ENCODE measurements around the gene FOXB2. TPM values are rescaled to one million over a fixed set of nuclear protein-coding genes. Genes with fewer than 3 reads are reported as not detected.
"Not testable (repeated sequence)": the region's sequence is repeated elsewhere in the genome, so short reads cannot be mapped to it uniquely, and the experiment has no call there.

Gene FOXB2
- not detected for total RNA-seq
- long read RNA-seq, donor 1 = 0 reads
- long read RNA-seq, donor 2 = 0 reads

DNA sequence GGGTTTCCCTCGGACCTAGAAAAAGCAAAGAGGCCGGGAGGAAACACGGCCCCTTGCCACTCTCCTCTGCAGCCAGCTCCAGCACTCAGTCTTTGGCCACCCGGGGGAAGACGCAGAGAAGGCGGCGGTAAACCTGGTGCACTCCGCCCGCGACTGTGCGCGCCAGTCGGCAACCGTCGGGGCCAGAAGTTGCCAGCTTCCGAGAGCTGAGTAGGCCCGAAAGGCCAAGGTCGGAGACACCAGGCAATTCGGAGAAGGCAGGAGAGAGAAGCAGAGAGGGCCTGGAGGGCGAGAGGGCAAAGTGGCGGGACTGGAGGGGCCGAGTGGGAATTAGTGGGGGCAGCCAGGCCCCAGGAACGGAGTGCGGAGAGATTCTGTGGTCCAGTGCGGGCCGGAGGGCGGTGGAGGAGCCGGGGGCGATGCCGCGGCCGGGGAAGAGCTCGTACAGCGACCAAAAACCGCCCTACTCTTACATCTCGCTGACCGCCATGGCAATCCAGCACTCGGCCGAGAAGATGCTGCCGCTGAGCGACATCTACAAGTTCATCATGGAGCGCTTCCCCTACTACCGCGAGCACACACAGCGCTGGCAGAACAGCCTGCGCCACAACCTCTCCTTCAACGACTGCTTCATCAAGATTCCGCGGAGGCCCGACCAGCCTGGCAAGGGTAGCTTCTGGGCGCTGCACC, at the start of gene FOXB2:
Gene FOXB2, plus strand, starts transcription at position 420 of the 690 bp plus-strand sequence. Its CDS starts 0 bp downstream, at position 420.
- DNase-seq (ENCODE audit: low spot score) = no peak
- intact Hi-C loops (cut with DNase I) = no loop called here

DNA sequence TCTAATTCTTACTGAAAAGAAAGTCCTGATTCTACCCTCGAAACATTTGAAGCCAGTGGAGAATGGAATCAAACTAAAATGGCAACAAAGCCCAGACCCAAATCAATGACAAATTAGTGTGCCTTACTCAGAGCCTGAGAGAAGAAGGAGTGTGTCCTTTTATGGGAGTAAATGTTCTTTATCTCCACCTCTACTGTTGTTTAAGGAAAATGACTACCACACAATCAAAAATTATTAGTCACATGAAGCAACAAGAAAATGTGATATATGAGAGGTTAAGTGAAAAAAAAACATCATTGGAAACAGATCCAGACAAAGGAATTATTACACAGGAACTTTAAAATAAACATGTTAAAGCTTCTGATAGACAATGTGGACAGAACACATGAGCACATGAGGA, 49.7 kb upstream of the FOXB2 start:
- intact Hi-C loops (cut with DNase I) = no loop called here
- no peak for DNase-seq (ENCODE audit: low spot score)

- DNase-seq (ENCODE audit: low spot score); intact Hi-C loops (cut with DNase I): not testable (repeated sequence)
Observed at GRCh38 chr9:76978831-76979230, 40.6 kb upstream of the FOXB2 start.

DNA sequence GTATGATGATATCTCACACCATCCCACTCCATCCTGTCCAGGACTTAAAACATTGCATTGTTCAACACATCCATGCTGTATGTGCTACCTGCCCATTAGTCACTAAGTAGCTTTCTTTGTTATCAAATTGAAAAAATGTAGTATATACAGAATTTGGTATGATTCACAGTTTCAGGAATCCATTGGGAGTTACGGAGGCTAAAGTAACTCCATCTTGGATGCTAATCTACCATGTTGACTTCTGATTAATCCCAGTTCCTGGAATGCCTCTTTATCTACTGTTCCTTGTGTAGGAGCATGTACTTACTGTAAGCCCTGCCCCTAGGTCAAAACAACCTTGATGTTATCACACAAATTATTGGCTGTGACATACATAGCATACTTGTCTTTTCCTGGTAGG, 38.9 kb upstream of the FOXB2 start:
- no peak for DNase-seq (ENCODE audit: low spot score)
- intact Hi-C loops (cut with DNase I) = loop anchor here in 1 of 2 donors (10.0 kb wide), 1 partner anchor 66 kb away; no protein-coding TSS in a partner anchor

DNA sequence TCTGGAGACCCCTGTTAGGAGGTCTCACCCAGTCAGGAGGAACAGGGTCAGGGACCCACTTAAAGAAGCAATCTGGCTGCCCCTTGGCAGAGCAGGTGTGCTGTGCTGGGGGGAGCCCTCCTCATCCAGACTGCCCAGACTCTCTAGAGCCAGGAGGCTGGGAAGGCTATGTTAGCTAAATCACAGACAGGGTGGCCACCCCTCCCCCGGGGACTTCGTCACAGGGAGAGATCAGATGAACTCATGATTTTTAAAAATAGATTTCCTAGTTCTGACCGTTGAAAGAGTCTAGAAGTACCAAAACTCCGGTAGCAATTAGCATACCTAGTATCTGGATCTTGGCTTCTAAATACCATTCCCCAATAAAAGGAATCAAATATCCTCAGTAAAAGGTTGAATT, 35.0 kb upstream of the FOXB2 start:
- intact Hi-C loops (cut with DNase I) = loop anchor here in 1 of 2 donors (10.0 kb wide), 1 partner anchor 70 kb away; no protein-coding TSS in a partner anchor
- DNase-seq (ENCODE audit: low spot score) = no peak

- no peak for DNase-seq (ENCODE audit: low spot score)
- intact Hi-C loops (cut with DNase I) = loop anchor here in 1 of 2 donors (10.0 kb wide), 1 partner anchor 71 kb away; no protein-coding TSS in a partner anchor
Observed at GRCh38 chr9:76985581-76985980, 33.9 kb upstream of the FOXB2 start.

DNA sequence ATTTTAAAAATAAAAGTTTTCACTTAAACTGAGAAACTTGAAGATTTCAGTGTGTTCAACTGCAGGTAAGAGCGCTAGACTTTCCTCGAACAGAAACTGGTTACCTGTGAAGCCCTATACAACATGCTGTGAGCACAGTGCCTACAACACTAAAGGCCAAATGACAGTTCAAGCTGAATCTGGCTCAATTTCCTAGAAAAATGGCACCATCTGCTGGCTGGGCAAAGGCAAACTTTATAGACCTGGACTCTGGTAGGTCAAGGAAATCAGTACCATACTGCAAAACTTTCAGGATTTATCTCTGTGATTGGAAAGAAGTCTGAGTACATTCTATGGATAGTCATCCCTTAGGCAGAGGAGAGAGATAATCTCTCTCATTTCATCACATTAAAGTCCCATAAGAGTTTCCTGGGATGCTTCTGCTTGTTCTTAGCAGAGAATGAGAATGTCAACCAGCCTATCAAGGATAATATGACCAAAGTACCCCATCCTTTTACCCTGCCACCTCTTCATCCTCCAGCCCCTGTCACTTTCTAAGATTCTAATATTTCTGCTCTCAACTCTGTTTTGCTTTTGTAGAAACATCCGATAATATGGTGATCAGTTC, 31.8 kb upstream of the FOXB2 start:
- intact Hi-C loops (cut with DNase I) = loop anchor here in 1 of 2 donors (10.0 kb wide), 1 partner anchor 73 kb away; no protein-coding TSS in a partner anchor
- no peak for DNase-seq (ENCODE audit: low spot score)

- intact Hi-C loops (cut with DNase I) = loop anchor here in 1 of 2 donors (10.0 kb wide), 1 partner anchor 74 kb away; no protein-coding TSS in a partner anchor
- no peak for DNase-seq (ENCODE audit: low spot score)
Observed at GRCh38 chr9:76988941-76989340, 30.5 kb upstream of the FOXB2 start.

DNA sequence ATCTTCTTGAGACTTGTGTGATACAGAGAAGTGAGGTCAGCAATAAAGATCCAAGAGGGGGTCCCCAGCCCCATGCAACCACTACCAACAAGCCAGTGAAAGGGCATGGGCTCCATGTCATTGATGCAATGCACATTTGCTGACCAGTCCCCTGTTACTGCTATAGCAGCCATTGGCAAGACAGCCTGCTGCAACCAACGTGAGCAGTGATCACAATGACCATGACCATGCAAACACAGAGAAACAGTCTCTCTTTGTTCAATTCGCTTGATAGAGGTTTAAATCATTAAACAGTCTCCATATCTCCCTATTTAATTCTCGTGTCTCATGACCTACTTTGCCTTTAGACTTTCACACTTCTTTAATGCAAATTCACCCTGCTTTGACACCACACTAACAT, 30.0 kb upstream of the FOXB2 start:
- DNase-seq (ENCODE audit: low spot score) = no peak
- intact Hi-C loops (cut with DNase I) = loop anchor here in 1 of 2 donors (10.0 kb wide), 1 partner anchor 75 kb away; no protein-coding TSS in a partner anchor

DNA sequence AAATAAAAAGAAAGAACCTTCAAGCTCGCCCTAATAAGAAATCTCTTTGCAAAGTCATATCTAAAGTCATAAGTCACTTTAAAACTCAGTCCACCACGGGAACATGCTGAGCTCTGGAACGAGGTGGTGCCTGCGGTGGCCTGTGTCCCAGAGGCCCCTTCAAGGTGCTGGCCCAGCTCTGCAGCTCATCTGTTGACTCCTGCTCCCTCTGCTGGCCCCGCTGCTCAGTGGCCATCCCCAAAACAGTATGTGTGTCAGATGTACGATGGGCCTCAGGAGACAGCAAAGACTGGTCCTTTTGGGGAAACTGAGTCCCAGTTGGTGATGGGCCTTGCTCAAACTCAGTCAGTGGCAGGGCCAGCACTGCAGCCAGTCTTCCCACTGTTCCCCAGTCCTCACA, 22.8 kb upstream of the FOXB2 start:
- no peak for DNase-seq (ENCODE audit: low spot score)
- intact Hi-C loops (cut with DNase I) = no loop called here

GRCh38 chr9:76999261-76999660, 20.2 kb upstream of the FOXB2 start:
- intact Hi-C loops (cut with DNase I) = no loop called here
- DNase-seq (ENCODE audit: low spot score) = no peak

GRCh38 chr9:77000330-77000729, 19.1 kb upstream of the FOXB2 start:
- intact Hi-C loops (cut with DNase I) = loop anchor here in 1 of 2 donors (10.0 kb wide), 1 partner anchor 196 kb away; no protein-coding TSS in a partner anchor
- DNase-seq (ENCODE audit: low spot score) = no peak

DNA sequence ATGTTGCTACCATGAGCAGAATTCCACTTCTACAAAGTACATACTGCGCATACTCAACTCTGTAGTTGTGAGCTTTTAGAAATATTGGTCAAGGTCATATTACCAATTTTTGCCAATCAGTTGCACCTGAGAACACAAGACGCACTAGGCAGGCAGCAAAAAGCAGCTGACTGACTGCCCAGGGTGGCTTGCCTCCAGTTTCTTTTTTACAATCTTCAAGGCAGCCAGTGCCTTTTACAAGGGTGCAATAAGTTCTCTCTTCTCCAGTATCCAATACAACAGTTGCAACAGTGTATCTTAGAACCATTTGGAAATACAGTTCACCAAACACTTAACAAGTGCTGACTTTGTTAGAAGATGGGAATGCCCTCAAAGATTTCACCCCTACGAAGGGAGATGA, 16.1 kb upstream of the FOXB2 start:
- intact Hi-C loops (cut with DNase I) = loop anchor here in 1 of 2 donors (10.0 kb wide), 1 partner anchor 199 kb away; no protein-coding TSS in a partner anchor
- no peak for DNase-seq (ENCODE audit: low spot score)

DNA sequence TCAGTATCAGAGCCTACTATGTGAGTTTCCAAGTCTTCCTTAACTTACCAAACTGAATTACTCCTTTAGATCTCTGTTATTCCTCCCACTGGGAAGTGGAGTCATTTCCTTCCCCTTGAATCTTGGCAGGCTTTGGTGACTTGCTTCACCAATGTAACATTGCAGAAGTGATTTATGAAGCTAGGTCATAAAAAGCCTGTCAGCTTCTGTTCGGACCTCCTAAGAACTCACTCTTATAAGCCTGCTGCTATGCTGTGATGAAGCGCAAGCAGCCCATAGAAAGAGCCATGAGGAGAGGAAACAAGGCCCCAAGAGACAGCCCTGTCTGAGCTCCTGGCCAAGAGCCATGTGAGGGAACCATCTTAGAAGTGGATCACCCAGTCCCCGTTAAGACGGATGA, 14.2 kb upstream of the FOXB2 start:
- no peak for DNase-seq (ENCODE audit: low spot score)
- intact Hi-C loops (cut with DNase I) = loop anchor here in 1 of 2 donors (10.0 kb wide), 1 partner anchor 200 kb away; no protein-coding TSS in a partner anchor

DNA sequence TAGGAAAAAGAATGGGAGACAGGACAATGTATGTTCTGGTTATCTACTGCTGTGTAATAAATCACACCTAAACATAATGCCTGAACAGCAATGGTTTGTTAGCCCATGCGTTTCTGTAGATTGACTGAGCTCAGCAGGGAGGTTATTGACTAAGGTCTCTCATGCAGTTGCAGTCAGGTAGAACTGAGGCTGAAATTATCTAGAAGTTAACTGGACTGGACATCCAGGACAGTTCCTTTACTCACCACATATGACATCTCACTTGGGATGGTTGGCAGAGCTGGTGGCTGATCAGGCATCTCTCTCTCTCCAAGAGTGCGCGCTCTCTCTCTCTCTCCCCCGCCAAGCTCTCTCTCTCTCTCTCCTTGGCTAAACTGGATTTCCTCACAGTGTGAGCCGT, 8.9 kb upstream of the FOXB2 start:
- intact Hi-C loops (cut with DNase I) = no loop called here
- DNase-seq (ENCODE audit: low spot score) = no peak

GRCh38 chr9:77011973-77012821, 7.3 kb upstream of the FOXB2 start:
- intact Hi-C loops (cut with DNase I) = no loop called here
- DNase-seq (ENCODE audit: low spot score) = peak; percentile 87

GRCh38 chr9:77013206-77013931, 6.1 kb upstream of the FOXB2 start:
- DNase-seq (ENCODE audit: low spot score) = no peak
- intact Hi-C loops (cut with DNase I) = no loop called here

GRCh38 chr9:77013932-77014596, 5.4 kb upstream of the FOXB2 start:
- no peak for DNase-seq (ENCODE audit: low spot score)
- intact Hi-C loops (cut with DNase I) = no loop called here

All from posterior vena cava (tissue), 2 donors.